Sigmoid colon (tissue), 4 donors: ENCODE results near the gene SPTAN1.

Experiments
- CTCF ChIP-seq, 4 experiments: fragments of 450-650 bp in 3 of 4; fragments of 200-600 bp in 1 of 4; IDR thresholded peaks; one replicate each; pipeline ENCODE4 v1.5.1; 2016 to 2019; ENCODE audit warnings: antibody characterized with exemption in 4 of 4, mild to moderate bottlenecking in 3 of 4, moderate library complexity in 2 of 4
- EP300 ChIP-seq, 4 donors: sonication (generic); formaldehyde crosslinking; IDR thresholded peaks; one replicate each; pipeline ENCODE4 v1.6.1; 2017; ENCODE audit warnings: antibody characterized with exemption in 4 of 4
- POLR2A ChIP-seq, 2 donors: fragments of 450-650 bp; IDR thresholded peaks; one replicate each; pipeline ENCODE4 v1.6.1; 2016; ENCODE audit warnings: antibody characterized with exemption in 2 of 2, mild to moderate bottlenecking in 2 of 2, moderate library complexity in 2 of 2
- POLR2AphosphoS5 ChIP-seq, 4 donors: sonication (generic); formaldehyde crosslinking; IDR thresholded peaks; one replicate each; pipeline ENCODE4 v1.6.1; 2017; ENCODE audit warnings: antibody characterized with exemption in 4 of 4

- TF ChIP-seq CTCF (IDR thresholded peaks at IDR 0.05) (no peak), POLR2AphosphoS5 (IDR thresholded peaks at IDR 0.05) (no peak), POLR2A (IDR thresholded peaks at IDR 0.05) (no peak), EP300 (IDR thresholded peaks at IDR 0.05) (no peak)
Measured at GRCh38 chr9:128568470-128569078, 16.2 kb downstream of the SPTAN1 start.
